Stimulated activated CD4-positive, alpha-beta T cell treated with anti-CD3 and anti-CD28 coated beads, Interleukin-4, amount 100 ng/mL, for 24 hours (primary cell): Measurements from ENCODE around the gene ZCCHC24.
A peak's percentile ranks its signal among the peaks of the same experiment; 100 is the strongest.

Experiments
- DNase-seq: peaks from one replicate; pipeline ENCODE4 v3.0.0-alpha.2; 2020

The ZCCHC24 gene

GRCh38 chr10:79380125-79380945, 65.1 kb downstream of the ZCCHC24 start:
- DNase-seq: no peak

- DNase-seq: no peak
Measured at GRCh38 chr10:79379512-79380124, 65.8 kb downstream of the ZCCHC24 start.

GRCh38 chr10:79378647-79379511, 66.5 kb downstream of the ZCCHC24 start:
- DNase-seq: no peak

- DNase-seq: no peak
Measured at GRCh38 chr10:79378383-79378646, 67.1 kb downstream of the ZCCHC24 start.

GRCh38 chr10:79377557-79378382, 67.7 kb downstream of the ZCCHC24 start:
- no peak for DNase-seq

- no peak for DNase-seq
Measured at GRCh38 chr10:79376751-79377556, 68.5 kb downstream of the ZCCHC24 start.

- peak; percentile 1 for DNase-seq
Measured at GRCh38 chr10:79376078-79376628, 69.3 kb downstream of the ZCCHC24 start.

- peak; percentile 2 for DNase-seq
Measured at GRCh38 chr10:79375321-79376077, 69.9 kb downstream of the ZCCHC24 start.

GRCh38 chr10:79374312-79375191, 70.9 kb downstream of the ZCCHC24 start:
- DNase-seq: peak; percentile 80

GRCh38 chr10:79372871-79373270, 72.6 kb downstream of the ZCCHC24 start:
- DNase-seq: peak; percentile 0

GRCh38 chr10:79367426-79368189, 77.8 kb downstream of the ZCCHC24 start:
- no peak for DNase-seq

- DNase-seq: peak; percentile 2
Measured at GRCh38 chr10:79361726-79362397, 83.6 kb downstream of the ZCCHC24 start.

GRCh38 chr10:79360499-79361342, 84.7 kb downstream of the ZCCHC24 start:
- DNase-seq: peak; percentile 2

- DNase-seq: peak; percentile 1
Measured at GRCh38 chr10:79359816-79360498, 85.5 kb downstream of the ZCCHC24 start.

- DNase-seq: no peak
Measured at GRCh38 chr10:79358811-79359210, 86.6 kb downstream of the ZCCHC24 start.

- DNase-seq: no peak
Measured at GRCh38 chr10:79357180-79357579, 88.2 kb downstream of the ZCCHC24 start.

- DNase-seq: peak; percentile 3
Measured at GRCh38 chr10:79356104-79356503, 89.3 kb downstream of the ZCCHC24 start.
